K562 treated with DMSO at 1 percent for 12 hours (cell line): ENCODE measurements around the gene OR52E2. TPM values are rescaled to one million over a fixed set of nuclear protein-coding genes. Genes with fewer than 3 reads are reported as not detected.

Source experiments
- total RNA-seq: library from RNA; unstranded; fragments of 300-600 nt; gene quantifications from 2 replicates; pipeline ENCODE4 v1.2.3, GENCODE V29; 2022; ENCODE audit not compliant: insufficient read depth

Gene OR52E2
- not detected in 2 replicates for total RNA-seq

GRCh38 chr11:5059391-5059790 lies at the start of gene OR52E2:
Gene OR52E2, minus strand, starts transcription at chr11:5059627. Its CDS starts 0 bp downstream, at chr11:5059627.

GRCh38 chr11:5069272-5069671 lies 9.8 kb upstream of the OR52E2 start, which contains the start of gene OR52E1:
Gene OR52E1, plus strand, starts transcription at chr11:5069572.

GRCh38 chr11:5046226-5046625 lies 13.2 kb downstream of the OR52E2 start, which contains the start of gene OR52J3:
Gene OR52J3, plus strand, starts transcription at chr11:5046526. Its CDS starts 0 bp downstream, at chr11:5046526.

Other genes with a start within 250 kb of the OR52E2 start
- gene OR51F2, start 238.3 kb downstream of the OR52E2 start, total RNA-seq, result not detected in 2 replicates
- not detected in 2 replicates for gene OR51S1, start 210.4 kb downstream of the OR52E2 start, total RNA-seq
- gene OR51T1, start 177.7 kb downstream of the OR52E2 start, total RNA-seq, result not detected in 2 replicates
- gene OR51A7, start 155.8 kb downstream of the OR52E2 start, total RNA-seq, result not detected in 2 replicates
- gene OR51G2, start 140.3 kb downstream of the OR52E2 start, total RNA-seq, result not detected in 2 replicates
- not detected in 2 replicates for gene OR51G1, start 135.3 kb downstream of the OR52E2 start, total RNA-seq
- gene OR51A4, start 112.0 kb downstream of the OR52E2 start, total RNA-seq, result not detected in 2 replicates
- gene OR51A2, start 103.9 kb downstream of the OR52E2 start, total RNA-seq, result not detected in 2 replicates
- not detected in 2 replicates for gene OR51L1, start 64.8 kb downstream of the OR52E2 start, total RNA-seq
- gene OR52J3, start 13.1 kb downstream of the OR52E2 start, total RNA-seq, result not detected in 2 replicates
- not detected in 2 replicates for gene OR52E1, start 9.9 kb upstream of the OR52E2 start, total RNA-seq
- gene OR52A5, start 78.7 kb upstream of the OR52E2 start, total RNA-seq, result 0.20 TPM in 1 of 2 replicates, not detected in the other
- gene OR52A1, start 95.1 kb upstream of the OR52E2 start, total RNA-seq, result not detected in 2 replicates
- not detected in 2 replicates for gene OR51V1, start 141.1 kb upstream of the OR52E2 start, total RNA-seq
- not detected in 2 replicates for gene HBB, start 167.4 kb upstream of the OR52E2 start, total RNA-seq
- gene HBD, start 174.9 kb upstream of the OR52E2 start, total RNA-seq, result 3.1 and 8.7 TPM in 2 replicates
- gene HBG1, start 190.2 kb upstream of the OR52E2 start, total RNA-seq, result 306 and 577 TPM in 2 replicates
- 1,639 and 2,641 TPM in 2 replicates for gene HBG2, start 195.2 kb upstream of the OR52E2 start, total RNA-seq
- 1,099 and 1,561 TPM in 2 replicates for gene HBE1, start 210.3 kb upstream of the OR52E2 start, total RNA-seq
- 17.7 and 70.6 TPM in 2 replicates for gene OR51B4, start 242.3 kb upstream of the OR52E2 start, total RNA-seq